Measurements from ENCODE around the gene SAMD10.

- TF ChIP-seq EZH2 (IDR thresholded peaks at IDR 0.05) = no peak
- no peak for TF ChIP-seq POLR2AphosphoS5 (IDR thresholded peaks at IDR 0.05; ENCODE audit: borderline replicate concordance, low read depth, low read length)
Observed at GRCh38 chr20:63967330-63968135, 11.9 kb downstream of the SAMD10 start.

All from SK-N-MC (cell line).